GM20000 (cell line): ENCODE measurements around the gene TP73.

Experiments used
- DNase-seq: peaks from one replicate; pipeline ENCODE4 v3.0.0; 2012; ENCODE audit warnings: low spot score
- CTCF ChIP-seq: IDR thresholded peaks from 2 replicates; pipeline ENCODE4 v1.5.1; 2012; ENCODE audit warnings: mild to moderate bottlenecking, control low read depth; ENCODE audit errors: extremely low read depth, missing control alignments

TP73 gene

GRCh38 chr1:3773572-3774275, 121.4 kb downstream of the TP73 start:
- DNase-seq = no peak
- no peak for TF ChIP-seq CTCF

DNA sequence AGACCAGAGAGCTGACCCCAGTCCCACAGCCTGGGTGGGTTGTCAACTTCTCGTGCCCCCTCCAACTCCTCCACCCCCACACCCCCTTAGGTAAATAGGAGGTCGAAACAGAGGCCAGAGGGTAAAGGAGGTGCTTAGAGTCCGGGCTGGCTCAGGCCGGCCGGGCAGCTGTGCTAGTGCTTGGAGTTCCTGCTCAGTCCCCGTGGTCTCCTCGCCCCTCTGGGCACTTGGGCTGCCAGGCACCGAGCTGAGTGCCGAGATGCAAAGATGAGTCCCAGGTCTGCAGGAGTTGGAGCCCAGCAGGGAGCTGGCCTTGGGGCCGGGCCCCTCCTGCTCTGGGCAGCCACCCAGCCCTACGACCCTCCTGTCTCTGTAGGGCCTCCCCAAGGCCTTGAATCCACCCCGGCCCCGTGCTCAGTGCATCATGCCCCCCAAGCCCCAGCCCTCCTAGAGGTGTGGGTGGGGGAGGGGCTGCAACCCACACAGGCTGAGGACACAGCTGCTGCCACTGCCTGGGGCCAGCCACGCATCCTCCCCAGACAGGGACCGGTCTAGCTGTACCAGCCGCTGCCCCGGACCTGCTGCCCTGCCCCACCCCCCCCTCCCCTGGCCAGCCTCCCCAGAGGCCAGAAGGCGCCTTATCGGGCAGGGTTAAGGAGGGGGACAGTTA, 122.1 kb downstream of the TP73 start:
- no peak for TF ChIP-seq CTCF
- DNase-seq = no peak

DNA sequence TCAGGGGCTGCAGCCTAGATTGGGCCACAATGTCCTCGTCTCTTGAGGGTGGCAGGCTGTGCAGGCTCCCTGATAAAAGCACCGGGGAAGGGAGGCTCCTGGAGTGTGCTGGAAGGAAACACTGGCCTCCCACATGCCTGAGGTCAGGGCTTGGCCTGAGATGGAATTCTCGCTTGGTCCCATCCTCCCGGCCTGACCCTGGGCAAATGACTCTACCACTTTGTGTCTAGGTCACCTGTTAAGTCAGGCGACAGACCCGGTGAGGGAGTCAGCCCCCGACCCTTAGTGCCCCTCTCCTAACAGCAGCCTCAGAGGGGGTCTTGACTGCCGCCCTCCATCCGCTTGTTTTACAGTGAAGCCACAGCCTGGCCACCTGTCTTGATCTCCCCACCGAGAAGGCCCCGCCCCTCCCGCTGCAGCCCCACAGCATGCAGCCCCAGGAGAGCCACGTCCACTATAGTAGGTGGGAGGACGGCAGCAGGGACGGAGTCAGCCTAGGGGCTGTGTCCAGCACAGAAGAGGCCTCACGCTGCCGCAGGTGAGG, 122.7 kb downstream of the TP73 start:
- no peak for DNase-seq
- no peak for TF ChIP-seq CTCF

DNA sequence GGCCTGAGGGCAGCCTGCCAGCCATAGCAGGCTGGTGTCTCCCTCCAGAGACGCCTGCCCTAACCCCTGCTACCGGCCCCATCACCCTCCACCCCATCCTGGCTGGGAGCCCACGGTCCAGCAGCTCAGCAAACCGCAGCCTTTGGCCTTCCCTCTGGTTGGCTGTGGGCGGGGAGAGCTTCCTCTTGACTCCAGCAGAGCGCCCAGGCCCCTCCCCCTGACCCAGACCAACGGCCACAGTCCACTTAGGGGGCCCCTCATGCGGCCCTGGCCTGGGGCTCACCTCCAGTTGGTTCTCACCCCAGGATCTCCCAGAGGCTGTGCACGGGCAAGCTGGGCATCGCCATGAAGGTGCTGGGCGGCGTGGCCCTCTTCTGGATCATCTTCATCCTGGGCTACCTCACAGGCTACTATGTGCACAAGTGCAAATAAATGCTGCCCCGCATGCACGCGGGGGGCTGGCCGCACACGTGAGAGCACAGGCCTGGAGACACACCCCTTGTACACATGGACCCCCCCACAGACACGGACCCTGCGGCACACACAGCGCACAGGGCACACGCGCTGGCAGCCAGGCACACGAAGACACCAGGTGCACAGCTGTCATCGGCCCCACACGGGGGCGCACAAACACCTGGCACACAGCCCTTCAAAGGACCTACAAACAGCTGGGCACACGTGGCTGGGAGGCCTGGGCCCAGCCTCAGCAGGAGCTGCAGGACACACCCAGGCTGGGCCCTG, 123.3 kb downstream of the TP73 start:
- peak; percentile 54 for TF ChIP-seq CTCF
- DNase-seq = peak; percentile 83

DNA sequence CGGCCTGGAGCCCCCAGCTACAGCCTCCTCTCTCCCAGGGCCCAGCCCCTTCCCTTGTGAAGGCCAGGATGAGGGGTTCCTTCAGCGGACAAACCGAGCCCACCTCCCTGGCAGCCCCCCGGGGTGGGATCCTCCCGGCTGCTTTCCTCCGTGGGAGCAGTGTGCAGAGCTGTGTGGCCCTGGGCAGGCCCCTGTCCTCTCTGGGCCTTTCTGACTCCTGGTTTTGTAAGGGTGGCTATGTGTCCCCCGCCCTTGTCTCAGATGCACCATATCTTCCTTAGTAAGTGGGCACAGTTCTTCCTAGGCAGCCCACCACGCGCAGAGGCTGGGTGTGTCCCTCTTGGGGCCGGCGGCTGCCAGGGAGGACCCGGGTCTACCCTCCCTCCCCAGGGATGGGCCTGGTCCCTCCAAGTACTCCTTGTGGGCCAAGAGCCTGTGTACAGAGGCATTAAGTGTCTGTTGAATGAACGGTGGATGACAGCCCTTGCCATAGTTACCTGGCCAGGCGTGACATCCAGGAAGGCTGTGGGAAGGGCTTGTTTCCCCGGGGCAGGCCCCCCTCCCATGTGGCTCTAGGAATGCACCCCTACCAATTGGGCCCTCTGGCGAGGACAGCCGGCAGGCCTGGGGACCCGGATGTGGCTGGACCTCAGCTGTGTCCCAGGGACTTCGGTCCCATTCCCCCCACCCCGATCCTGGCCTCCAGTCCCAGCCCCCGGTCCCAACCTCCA, 124.1 kb downstream of the TP73 start:
- no peak for TF ChIP-seq CTCF

DNA sequence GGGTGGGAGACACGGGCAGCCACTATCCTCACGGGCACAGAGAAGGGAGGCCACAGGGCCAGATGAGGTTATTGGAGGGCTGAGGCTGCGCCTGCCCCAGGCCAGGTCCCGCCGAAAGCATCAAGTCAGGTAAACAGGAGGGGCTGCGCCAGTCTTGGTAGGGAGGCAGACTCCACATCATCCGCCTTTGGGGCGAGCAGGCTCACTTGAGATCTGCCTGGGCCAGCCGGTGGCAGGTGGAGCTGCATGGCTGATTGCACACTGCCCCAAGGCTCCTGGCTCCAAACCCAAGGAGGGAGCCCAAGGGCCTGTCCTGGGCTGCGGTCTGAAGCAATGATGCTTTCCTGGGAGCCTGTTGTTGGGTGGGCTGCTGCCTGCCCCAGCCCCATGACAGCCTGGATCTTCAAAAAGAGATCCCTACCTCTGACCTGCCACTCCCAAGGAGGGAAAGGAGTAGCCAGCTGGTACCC, 124.8 kb downstream of the TP73 start:
- DNase-seq = no peak
- no peak for TF ChIP-seq CTCF

More for the DNA sequence above, 124.1 kb downstream of the TP73 start:
- DNase-seq = no peak
